Sigmoid colon (tissue), 4 donors: ENCODE results near the gene SEC61B.

Experiments used
- CTCF ChIP-seq, 4 experiments: fragments of 450-650 bp in 3 of 4; fragments of 200-600 bp in 1 of 4; IDR thresholded peaks; one replicate each; pipeline ENCODE4 v1.5.1; 2016 to 2019; ENCODE audit warnings: antibody characterized with exemption in 4 of 4, mild to moderate bottlenecking in 3 of 4, moderate library complexity in 2 of 4
- EP300 ChIP-seq, 4 donors: sonication (generic); formaldehyde crosslinking; IDR thresholded peaks; one replicate each; pipeline ENCODE4 v1.6.1; 2017; ENCODE audit warnings: antibody characterized with exemption in 4 of 4
- POLR2A ChIP-seq, 2 donors: fragments of 450-650 bp; IDR thresholded peaks; one replicate each; pipeline ENCODE4 v1.6.1; 2016; ENCODE audit warnings: antibody characterized with exemption in 2 of 2, mild to moderate bottlenecking in 2 of 2, moderate library complexity in 2 of 2
- POLR2AphosphoS5 ChIP-seq, 4 donors: sonication (generic); formaldehyde crosslinking; IDR thresholded peaks; one replicate each; pipeline ENCODE4 v1.6.1; 2017; ENCODE audit warnings: antibody characterized with exemption in 4 of 4

- no peak for TF ChIP-seq CTCF (IDR thresholded peaks at IDR 0.05)
- no peak for TF ChIP-seq POLR2AphosphoS5 (IDR thresholded peaks at IDR 0.05)
- no peak for TF ChIP-seq POLR2A (IDR thresholded peaks at IDR 0.05)
- no peak for TF ChIP-seq EP300 (IDR thresholded peaks at IDR 0.05)
Measured at GRCh38 chr9:99253134-99253533, 31.1 kb downstream of the SEC61B start.
